Keratinocyte (primary cell): ENCODE results near the gene ALG13. TPM values are rescaled to one million over a fixed set of nuclear protein-coding genes. Genes with fewer than 3 reads are reported as not detected.

Source experiments
- DNase-seq: peaks from one replicate; pipeline ENCODE4 v3.0.0-alpha.2; 2011; ENCODE audit warnings: low read depth, missing footprints, low spot score
- FAIRE-seq: peaks from 2 replicates; lab custom pipeline; 2011; peaks lifted over from hg19 to GRCh38; lab: Jason Lieb, UNC
- H2AFZ ChIP-seq: 2 replicates; pipeline ENCODE4 v1.6.0; 2012; ENCODE audit warnings: low read length, control low read depth, inconsistent platforms; ENCODE audit not compliant: control insufficient read depth
- H3K27ac ChIP-seq: 2 replicates; pipeline ENCODE4 v1.5.1; 2011; ENCODE audit warnings: low read length; ENCODE audit not compliant: control insufficient read depth, insufficient read depth
- H3K27me3 ChIP-seq: 3 replicates; pipeline ENCODE4 v1.6.0; 2011; ENCODE audit warnings: low read length; ENCODE audit not compliant: control insufficient read depth, insufficient read depth; ENCODE audit errors: extremely low read depth
- H3K36me3 ChIP-seq, 2 experiments: 2 replicates in 1 of 2; 3 replicates in 1 of 2; pipeline ENCODE4 v1.5.1; 2011; ENCODE audit warnings: low read length in 2 of 2, mild to moderate bottlenecking in 1 of 2; ENCODE audit not compliant: control insufficient read depth in 2 of 2, insufficient read depth in 2 of 2; ENCODE audit errors: extremely low read depth in 1 of 2
- H3K4me1 ChIP-seq: 3 replicates; pipeline ENCODE4 v1.5.1; 2011; ENCODE audit warnings: low read length; ENCODE audit not compliant: control insufficient read depth, insufficient read depth; ENCODE audit errors: extremely low read depth
- H3K4me2 ChIP-seq: 3 replicates; pipeline ENCODE4 v1.6.0; 2011; ENCODE audit warnings: low read depth, low read length; ENCODE audit not compliant: control insufficient read depth, insufficient read depth; ENCODE audit errors: extremely low read depth
- H3K4me3 ChIP-seq, 3 experiments: fragments of 200-600 bp in 1 of 3; sonication (generic) in 1 of 3; 2 replicates in 2 of 3; 3 replicates in 1 of 3; pipeline ENCODE4 v1.5.1; 2011 to 2016; ENCODE audit warnings: low read length in 3 of 3, mild to moderate bottlenecking in 3 of 3, control low read depth in 2 of 3, inconsistent platforms in 1 of 3, low read depth in 1 of 3, mixed read lengths in 1 of 3, mixed run types in 1 of 3, moderate library complexity in 1 of 3; ENCODE audit not compliant: control insufficient read depth in 2 of 3, insufficient read depth in 2 of 3; ENCODE audit errors: extremely low read depth in 1 of 3
- H3K79me2 ChIP-seq: 2 replicates; pipeline ENCODE4 v1.6.0; 2012; ENCODE audit warnings: low read length; ENCODE audit not compliant: control insufficient read depth, insufficient read depth
- H3K9ac ChIP-seq: 3 replicates; pipeline ENCODE4 v1.6.0; 2011; ENCODE audit warnings: low read length; ENCODE audit not compliant: control insufficient read depth, insufficient read depth; ENCODE audit errors: extremely low read depth
- H3K9me1 ChIP-seq: 3 replicates; pipeline ENCODE4 v1.6.0; 2011; ENCODE audit warnings: low read length; ENCODE audit not compliant: control insufficient read depth, insufficient read depth; ENCODE audit errors: extremely low read depth
- H3K9me3 ChIP-seq: 2 replicates; pipeline ENCODE4 v1.5.1; 2012; ENCODE audit warnings: low read depth, low read length; ENCODE audit not compliant: control insufficient read depth
- H4K20me1 ChIP-seq: 3 replicates; pipeline ENCODE4 v1.6.0; 2011; ENCODE audit warnings: low read length; ENCODE audit not compliant: control insufficient read depth, insufficient read depth; ENCODE audit errors: extremely low read depth
- EZH2 ChIP-seq: IDR thresholded peaks from one replicate; pipeline ENCODE4 v1.6.1; 2012; ENCODE audit warnings: inconsistent platforms, mild to moderate bottlenecking, low read length, moderate library complexity
- dilution Hi-C: fragments of 300-500 bp; cut with MboI; formaldehyde crosslinking; loops from one replicate; pipeline ENCODE4 v1.7.0; 2020; ENCODE audit warnings: low sequenced_read_pairs; ENCODE audit not compliant: extremely low pct_ligation_motif_present
- polyA plus RNA-seq, 5 experiments: library from polyadenylated mRNA; depleted of rRNA in 3 of 5; stranded (reverse) in 3 of 5; stranded (forward) in 1 of 5; unstranded in 1 of 5; fragments of >200 nt; gene quantifications; 1 replicate in 1 of 5; 2 replicates in 3 of 5; 3 replicates in 1 of 5; pipeline versions ENCODE4 v1.2.1 to v1.2.3, GENCODE V29; 2011 to 2012; ENCODE audit warnings: missing spikeins in 2 of 5, low read depth in 1 of 5, low replicate concordance in 1 of 5
- TF ChIP-seq, protein P1 (sequence below), 3 experiments: IDR thresholded peaks in 1 of 3; conservative IDR thresholded peaks in 1 of 3; optimal IDR thresholded peaks in 1 of 3; 2 replicates in 2 of 3; 3 replicates in 1 of 3; pipeline versions ENCODE3 to v1.5.1; 2011; ENCODE audit warnings: low read length in 3 of 3, mild to moderate bottlenecking in 3 of 3, moderate library complexity in 2 of 3, control low read depth in 1 of 3, inconsistent platforms in 1 of 3; ENCODE audit not compliant: insufficient read depth in 2 of 3; ENCODE audit errors: extremely low read depth in 1 of 3

ALG13 gene
- polyA plus RNA-seq, 1 donor (not counting 4 experiments of a cell fraction or from before 2014, with no cell fraction given) = 50.8 TPM

DNA sequence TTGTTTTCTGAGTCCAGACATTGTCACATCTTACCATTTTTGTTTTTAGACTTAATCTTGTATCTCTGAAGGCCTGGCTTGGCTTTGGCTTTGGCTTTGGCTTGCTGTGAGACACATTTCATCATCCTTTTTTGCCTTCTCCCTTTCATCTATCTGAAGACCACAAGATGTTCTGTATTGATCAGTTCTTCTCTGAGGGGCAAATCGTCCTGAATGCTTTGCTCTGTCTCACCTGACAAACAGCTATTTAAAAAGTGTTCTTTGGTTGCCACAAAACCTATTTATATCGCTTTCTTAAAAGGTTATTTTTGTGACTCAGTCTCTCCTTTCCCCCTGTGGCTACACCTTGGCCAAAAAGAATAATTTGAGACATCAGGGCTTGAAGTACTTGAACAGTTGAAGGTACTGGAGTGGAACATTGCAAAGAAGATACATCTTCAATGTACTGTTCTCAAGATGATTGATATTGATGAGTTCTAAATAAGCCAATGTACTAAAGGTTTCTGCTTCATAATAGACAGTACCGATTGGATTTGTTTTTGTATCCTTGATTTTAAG is 80.7 kb downstream of the ALG13 start:
- no peaks in the 10 kb centered on the region for H3K36me3 ChIP-seq
- H3K9me3 ChIP-seq = no peaks in the 10 kb centered on the region
- H3K27ac ChIP-seq = no peak overlapping the region
- dilution Hi-C loops = no loop called here
- no peak overlapping the region for H3K9ac ChIP-seq
- H4K20me1 ChIP-seq = no peaks in the 10 kb centered on the region
- H3K4me2 ChIP-seq = no peak overlapping the region
- no peaks in the 10 kb centered on the region for H3K79me2 ChIP-seq
- FAIRE-seq (no peak), DNase-seq (no peak)
- H3K27me3 ChIP-seq = peaks cover 3% of the 10 kb centered on the region
- no peaks in the 10 kb centered on the region for H3K4me1 ChIP-seq
- no peak overlapping the region for H3K4me3 ChIP-seq
- no peaks in the 10 kb centered on the region for H3K9me1 ChIP-seq
- TF ChIP-seq EZH2 = no peak
- TF ChIP-seq, protein P1, sequence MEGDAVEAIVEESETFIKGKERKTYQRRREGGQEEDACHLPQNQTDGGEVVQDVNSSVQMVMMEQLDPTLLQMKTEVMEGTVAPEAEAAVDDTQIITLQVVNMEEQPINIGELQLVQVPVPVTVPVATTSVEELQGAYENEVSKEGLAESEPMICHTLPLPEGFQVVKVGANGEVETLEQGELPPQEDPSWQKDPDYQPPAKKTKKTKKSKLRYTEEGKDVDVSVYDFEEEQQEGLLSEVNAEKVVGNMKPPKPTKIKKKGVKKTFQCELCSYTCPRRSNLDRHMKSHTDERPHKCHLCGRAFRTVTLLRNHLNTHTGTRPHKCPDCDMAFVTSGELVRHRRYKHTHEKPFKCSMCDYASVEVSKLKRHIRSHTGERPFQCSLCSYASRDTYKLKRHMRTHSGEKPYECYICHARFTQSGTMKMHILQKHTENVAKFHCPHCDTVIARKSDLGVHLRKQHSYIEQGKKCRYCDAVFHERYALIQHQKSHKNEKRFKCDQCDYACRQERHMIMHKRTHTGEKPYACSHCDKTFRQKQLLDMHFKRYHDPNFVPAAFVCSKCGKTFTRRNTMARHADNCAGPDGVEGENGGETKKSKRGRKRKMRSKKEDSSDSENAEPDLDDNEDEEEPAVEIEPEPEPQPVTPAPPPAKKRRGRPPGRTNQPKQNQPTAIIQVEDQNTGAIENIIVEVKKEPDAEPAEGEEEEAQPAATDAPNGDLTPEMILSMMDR (optimal IDR thresholded peaks at IDR 0.05 in 1 of 3, IDR thresholded peaks at IDR 0.05 in 1 of 3, conservative IDR thresholded peaks at IDR 0.05 in 1 of 3; ENCODE audit: extremely low read depth in 1 of 3, insufficient read depth in 2 of 3, low read length in 3 of 3) = no peak
- H2AFZ ChIP-seq = no peak overlapping the region

DNA sequence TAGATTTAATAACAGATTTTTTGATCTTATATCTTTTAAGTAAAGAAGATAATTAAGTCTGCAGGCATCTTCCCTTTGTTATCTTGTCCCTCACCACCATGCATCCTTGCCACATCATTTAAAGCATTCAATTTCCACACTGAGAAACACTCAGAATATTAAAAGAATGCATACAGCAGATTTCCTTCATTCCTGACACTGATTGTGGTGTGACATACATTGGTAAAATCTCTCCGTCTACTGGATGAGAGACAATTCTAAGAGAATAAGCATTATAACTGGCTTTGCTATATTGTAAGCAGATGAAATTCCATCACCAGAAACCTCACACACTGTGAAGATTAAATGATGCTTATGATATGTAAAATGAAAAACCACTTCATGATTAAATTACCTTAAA is 97.6 kb downstream of the ALG13 start:
- no peaks in the 10 kb centered on the region for H3K9me3 ChIP-seq
- DNase-seq = no peak
- dilution Hi-C loops = no loop called here
- no peaks in the 10 kb centered on the region for H3K79me2 ChIP-seq
- peaks cover 3% of the 10 kb centered on the region for H3K4me1 ChIP-seq
- H3K4me2 ChIP-seq = no peak overlapping the region
- no peak for FAIRE-seq
- no peaks in the 10 kb centered on the region for H4K20me1 ChIP-seq
- H3K4me3 ChIP-seq = no peak overlapping the region
- TF ChIP-seq, protein P1 (optimal IDR thresholded peaks at IDR 0.05 in 1 of 3, IDR thresholded peaks at IDR 0.05 in 1 of 3, conservative IDR thresholded peaks at IDR 0.05 in 1 of 3; ENCODE audit: extremely low read depth in 1 of 3, insufficient read depth in 2 of 3, low read length in 3 of 3) = no peak
- no peak for TF ChIP-seq EZH2
- H3K36me3 ChIP-seq = no peaks in the 10 kb centered on the region
- no peak overlapping the region for H2AFZ ChIP-seq
- no peak overlapping the region for H3K9ac ChIP-seq
- H3K9me1 ChIP-seq = no peaks in the 10 kb centered on the region
- no peak overlapping the region for H3K27ac ChIP-seq
- H3K27me3 ChIP-seq = no peaks in the 10 kb centered on the region
